Measurements from ENCODE around the gene FCSK.

DNA sequence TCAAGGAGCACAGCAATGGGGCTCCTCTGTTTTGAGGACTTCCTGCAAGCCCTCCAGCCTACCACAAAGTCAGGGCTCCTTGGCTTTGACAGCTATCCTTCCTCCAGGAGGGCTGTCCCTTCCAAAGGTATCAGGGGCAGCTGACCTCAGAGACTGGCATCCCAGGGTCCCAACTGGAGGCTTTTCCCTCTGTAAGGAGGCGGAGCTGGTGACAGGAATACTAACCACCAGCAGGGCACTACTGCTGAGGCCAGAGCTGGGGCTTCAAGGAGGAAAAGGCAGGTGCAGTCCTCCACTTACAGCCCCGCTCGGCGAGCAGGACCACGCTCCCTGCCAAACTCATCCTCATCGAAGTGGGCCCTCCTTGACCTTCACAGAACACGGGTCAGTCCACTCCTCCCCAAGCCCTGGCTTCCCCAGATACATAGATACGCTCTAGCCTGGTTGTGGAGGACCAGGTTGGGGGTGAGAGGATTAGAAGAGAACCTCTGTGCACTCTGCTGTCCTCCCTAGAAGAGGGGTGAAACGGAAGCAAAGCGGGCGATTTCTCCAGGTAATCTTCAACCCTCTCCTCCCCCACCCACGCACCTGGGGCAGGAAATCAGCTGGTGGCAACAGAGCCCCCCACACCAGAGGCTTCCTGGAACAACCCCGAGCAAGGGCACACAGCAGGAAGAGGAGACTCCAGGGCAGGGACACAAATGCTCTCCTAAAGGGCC lies 36.0 kb upstream of the FCSK start:
- TF ChIP-seq, protein P1, sequence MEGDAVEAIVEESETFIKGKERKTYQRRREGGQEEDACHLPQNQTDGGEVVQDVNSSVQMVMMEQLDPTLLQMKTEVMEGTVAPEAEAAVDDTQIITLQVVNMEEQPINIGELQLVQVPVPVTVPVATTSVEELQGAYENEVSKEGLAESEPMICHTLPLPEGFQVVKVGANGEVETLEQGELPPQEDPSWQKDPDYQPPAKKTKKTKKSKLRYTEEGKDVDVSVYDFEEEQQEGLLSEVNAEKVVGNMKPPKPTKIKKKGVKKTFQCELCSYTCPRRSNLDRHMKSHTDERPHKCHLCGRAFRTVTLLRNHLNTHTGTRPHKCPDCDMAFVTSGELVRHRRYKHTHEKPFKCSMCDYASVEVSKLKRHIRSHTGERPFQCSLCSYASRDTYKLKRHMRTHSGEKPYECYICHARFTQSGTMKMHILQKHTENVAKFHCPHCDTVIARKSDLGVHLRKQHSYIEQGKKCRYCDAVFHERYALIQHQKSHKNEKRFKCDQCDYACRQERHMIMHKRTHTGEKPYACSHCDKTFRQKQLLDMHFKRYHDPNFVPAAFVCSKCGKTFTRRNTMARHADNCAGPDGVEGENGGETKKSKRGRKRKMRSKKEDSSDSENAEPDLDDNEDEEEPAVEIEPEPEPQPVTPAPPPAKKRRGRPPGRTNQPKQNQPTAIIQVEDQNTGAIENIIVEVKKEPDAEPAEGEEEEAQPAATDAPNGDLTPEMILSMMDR (IDR thresholded peaks at IDR 0.05) = no peak
- no peak for TF ChIP-seq POLR2A (IDR thresholded peaks at IDR 0.05)

All from vagina (tissue), 2 donors.